Loucy (cell line): ENCODE measurements around the gene UGT1A1.

Source experiments
- H2AFZ ChIP-seq: fragments of 200-600 bp; sonication (generic); 2 replicates; pipeline ENCODE4 v1.6.0; 2016; ENCODE audit warnings: antibody characterized with exemption, mild to moderate bottlenecking, low read length, moderate library complexity
- H3F3A ChIP-seq: fragments of 200-600 bp; 2 replicates; pipeline ENCODE4 v1.6.0; 2016; ENCODE audit warnings: antibody characterized with exemption, low read depth, mild to moderate bottlenecking
- H3K27me3 ChIP-seq: fragments of 200-600 bp; sonication (generic); 2 replicates; pipeline ENCODE4 v1.6.1; 2014; ENCODE audit warnings: low read length, mild to moderate bottlenecking; ENCODE audit not compliant: insufficient read depth, poor library complexity, severe bottlenecking
- H3K36me3 ChIP-seq: fragments of 200-600 bp; sonication (generic); 2 replicates; pipeline ENCODE4 v1.6.1; 2016; ENCODE audit warnings: low read length; ENCODE audit not compliant: insufficient read depth
- H3K4me1 ChIP-seq: fragments of 200-600 bp; sonication (generic); 2 replicates; pipeline ENCODE4 v1.5.1; 2014; ENCODE audit warnings: low read length, mild to moderate bottlenecking; ENCODE audit not compliant: insufficient read depth, poor library complexity, severe bottlenecking
- H3K4me2 ChIP-seq: fragments of 200-600 bp; sonication (generic); 2 replicates; pipeline ENCODE4 v1.6.0; 2014; ENCODE audit warnings: antibody characterized with exemption, low read length, low read depth, mild to moderate bottlenecking; ENCODE audit not compliant: poor library complexity, severe bottlenecking
- H3K4me3 ChIP-seq: fragments of 200-600 bp; sonication (generic); 2 replicates; pipeline ENCODE4 v1.5.1; 2014; ENCODE audit warnings: low read length, mild to moderate bottlenecking, mixed read lengths; ENCODE audit not compliant: poor library complexity, severe bottlenecking
- H3K79me2 ChIP-seq: fragments of 200-600 bp; sonication (generic); 2 replicates; pipeline ENCODE4 v1.6.1; 2014; ENCODE audit warnings: low read length; ENCODE audit not compliant: insufficient read depth
- H3K9ac ChIP-seq: fragments of 200-600 bp; sonication (generic); 2 replicates; pipeline ENCODE4 v1.6.0; 2014; ENCODE audit warnings: mild to moderate bottlenecking, low read depth, low read length, moderate library complexity; ENCODE audit not compliant: poor library complexity, severe bottlenecking
- H3K9me2 ChIP-seq: fragments of 200-600 bp; sonication (generic); replicated peaks from 2 replicates; pipeline ENCODE4 v1.6.1; 2016; ENCODE audit warnings: low read depth, low read length, mixed read lengths
- H3K9me3 ChIP-seq: fragments of 200-600 bp; sonication (generic); 2 replicates; pipeline ENCODE4 v1.6.1; 2014; ENCODE audit warnings: mild to moderate bottlenecking, antibody characterized with exemption, low read length, low read depth; ENCODE audit not compliant: insufficient read depth
- H4K20me1 ChIP-seq: fragments of 200-600 bp; sonication (generic); 2 replicates; pipeline ENCODE4 v1.6.0; 2014; ENCODE audit warnings: antibody characterized with exemption, low read length, mild to moderate bottlenecking; ENCODE audit not compliant: insufficient read depth, poor library complexity, severe bottlenecking
- EZH2phosphoT487 ChIP-seq: fragments of 200-600 bp; IDR thresholded peaks from 2 replicates; pipeline ENCODE4 v1.6.1; 2018; ENCODE audit warnings: antibody characterized with exemption, mild to moderate bottlenecking, moderate library complexity, borderline replicate concordance
- TF ChIP-seq, protein P1 (sequence below): fragments of 200-600 bp; sonication (generic); conservative IDR thresholded peaks from 2 replicates; pipeline ENCODE4 v1.5.1; 2014; ENCODE audit warnings: mild to moderate bottlenecking, antibody characterized with exemption, low read length

The UGT1A1 gene

DNA sequence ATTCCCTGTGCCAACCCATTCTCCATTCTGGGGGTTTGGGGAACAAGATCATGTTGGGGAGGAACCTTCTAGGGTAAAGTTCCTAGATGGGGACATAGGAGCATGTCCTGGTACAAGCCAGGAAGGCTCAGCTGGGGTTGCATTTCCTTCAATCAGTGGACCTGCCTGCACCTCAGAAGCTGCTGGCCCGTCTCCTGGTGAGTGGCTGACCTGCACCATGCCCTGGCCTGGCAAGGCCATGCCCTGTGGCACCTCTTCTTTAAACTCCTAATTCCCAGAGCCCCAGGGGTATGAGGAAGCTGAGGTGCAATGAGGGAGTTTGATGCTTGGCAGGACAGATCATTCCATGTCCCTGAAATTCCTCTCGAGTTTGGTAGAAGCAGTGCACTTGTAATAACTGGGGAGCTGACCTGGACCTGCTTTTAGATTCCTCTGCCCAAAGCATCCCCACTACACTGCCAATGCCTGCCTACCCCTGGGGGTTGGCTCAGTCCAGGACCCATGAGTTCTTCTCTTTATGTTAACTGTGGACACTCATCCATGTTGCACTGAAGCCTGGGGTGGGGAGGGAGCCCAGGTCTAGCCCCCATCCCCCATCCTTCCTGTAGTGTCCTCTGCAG lies 43.3 kb downstream of the UGT1A1 start:
- H3K4me1 ChIP-seq = no peaks in the 10 kb centered on the region
- H3K79me2 ChIP-seq = no peaks in the 10 kb centered on the region
- no peaks in the 10 kb centered on the region for H3K9me3 ChIP-seq
- no peaks in the 10 kb centered on the region for H3K9me2 ChIP-seq
- TF ChIP-seq EZH2phosphoT487 = no peak
- TF ChIP-seq, protein P1, sequence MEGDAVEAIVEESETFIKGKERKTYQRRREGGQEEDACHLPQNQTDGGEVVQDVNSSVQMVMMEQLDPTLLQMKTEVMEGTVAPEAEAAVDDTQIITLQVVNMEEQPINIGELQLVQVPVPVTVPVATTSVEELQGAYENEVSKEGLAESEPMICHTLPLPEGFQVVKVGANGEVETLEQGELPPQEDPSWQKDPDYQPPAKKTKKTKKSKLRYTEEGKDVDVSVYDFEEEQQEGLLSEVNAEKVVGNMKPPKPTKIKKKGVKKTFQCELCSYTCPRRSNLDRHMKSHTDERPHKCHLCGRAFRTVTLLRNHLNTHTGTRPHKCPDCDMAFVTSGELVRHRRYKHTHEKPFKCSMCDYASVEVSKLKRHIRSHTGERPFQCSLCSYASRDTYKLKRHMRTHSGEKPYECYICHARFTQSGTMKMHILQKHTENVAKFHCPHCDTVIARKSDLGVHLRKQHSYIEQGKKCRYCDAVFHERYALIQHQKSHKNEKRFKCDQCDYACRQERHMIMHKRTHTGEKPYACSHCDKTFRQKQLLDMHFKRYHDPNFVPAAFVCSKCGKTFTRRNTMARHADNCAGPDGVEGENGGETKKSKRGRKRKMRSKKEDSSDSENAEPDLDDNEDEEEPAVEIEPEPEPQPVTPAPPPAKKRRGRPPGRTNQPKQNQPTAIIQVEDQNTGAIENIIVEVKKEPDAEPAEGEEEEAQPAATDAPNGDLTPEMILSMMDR = no peak
- no peak overlapping the region for H2AFZ ChIP-seq
- no peak overlapping the region for H3K4me3 ChIP-seq
- no peaks in the 10 kb centered on the region for H3K36me3 ChIP-seq
- H3K9ac ChIP-seq = no peak overlapping the region
- no peak overlapping the region for H3K4me2 ChIP-seq
- no peaks in the 10 kb centered on the region for H3K27me3 ChIP-seq
- H4K20me1 ChIP-seq = no peaks in the 10 kb centered on the region
- no peaks in the 10 kb centered on the region for H3F3A ChIP-seq

DNA sequence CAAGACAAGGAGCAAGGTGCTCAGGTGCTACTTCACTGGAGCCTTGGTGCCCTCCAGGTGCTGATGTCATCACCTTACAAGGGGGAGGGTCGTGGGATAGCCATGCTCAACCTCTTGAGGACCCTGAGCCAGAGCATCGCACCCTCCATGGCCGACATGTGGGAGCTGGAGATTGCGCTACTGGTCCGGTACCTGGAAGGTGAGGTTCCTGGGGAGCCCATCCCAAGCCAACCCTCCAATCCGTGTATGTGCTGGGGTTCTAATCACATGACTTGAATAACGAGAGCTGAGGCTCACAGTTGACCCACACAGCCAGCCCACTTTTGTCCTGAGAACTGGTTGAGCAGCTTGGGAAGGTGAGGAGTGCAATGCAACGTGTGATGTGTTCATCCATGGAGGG lies 43.9 kb downstream of the UGT1A1 start:
- Histone ChIP-seq H3K36me3 (no peaks in the 10 kb centered on the region), H3K4me2 (no peak overlapping the region), H3K79me2 (no peaks in the 10 kb centered on the region), H2AFZ (no peak overlapping the region), H3K27me3 (no peaks in the 10 kb centered on the region), H3K9ac (no peak overlapping the region), H3K9me2 (no peaks in the 10 kb centered on the region), H3F3A (no peaks in the 10 kb centered on the region), H3K4me1 (no peaks in the 10 kb centered on the region), H3K9me3 (no peaks in the 10 kb centered on the region), H4K20me1 (no peaks in the 10 kb centered on the region), H3K4me3 (no peak overlapping the region)
- TF ChIP-seq EZH2phosphoT487 = no peak
- TF ChIP-seq, protein P1 = no peak

GRCh38 chr2:233807215-233807865 lies 47.3 kb downstream of the UGT1A1 start:
- H3K4me1 ChIP-seq = no peaks in the 10 kb centered on the region
- no peak overlapping the region for H2AFZ ChIP-seq
- no peaks in the 10 kb centered on the region for H3F3A ChIP-seq
- no peaks in the 10 kb centered on the region for H3K79me2 ChIP-seq
- H3K9me3 ChIP-seq = no peaks in the 10 kb centered on the region
- H3K27me3 ChIP-seq = no peaks in the 10 kb centered on the region
- H4K20me1 ChIP-seq = no peaks in the 10 kb centered on the region
- no peak overlapping the region for H3K4me2 ChIP-seq
- H3K9ac ChIP-seq = no peak overlapping the region
- no peak overlapping the region for H3K4me3 ChIP-seq
- no peaks in the 10 kb centered on the region for H3K36me3 ChIP-seq
- TF ChIP-seq, protein P1 = no peak
- TF ChIP-seq EZH2phosphoT487 = no peak
- no peaks in the 10 kb centered on the region for H3K9me2 ChIP-seq
